Activated CD4-positive, alpha-beta T cell treated with anti-CD3 and anti-CD28 coated beads, Interleukin-2, amount 10 ng/mL, durations not matched to agents 24 days and 14 days (primary cell): Measurements from ENCODE around the gene RALGPS1. TPM values are rescaled to one million over a fixed set of nuclear protein-coding genes. Genes with fewer than 3 reads are reported as not detected.

ENCODE experiments used
- DNase-seq: peaks from one replicate; pipeline ENCODE4 v3.0.0; 2022
- H3K27ac Mint-ChIP-seq: one replicate; pipeline ENCODE4 v1.8.0; 2022; ENCODE audit warnings: mild to moderate bottlenecking, mixed read lengths
- H3K27me3 Mint-ChIP-seq: one replicate; pipeline ENCODE4 v1.8.0; 2022; ENCODE audit warnings: mixed read lengths
- H3K36me3 Mint-ChIP-seq: one replicate; pipeline ENCODE4 v1.8.0; 2022; ENCODE audit warnings: low read depth, mild to moderate bottlenecking, mixed read lengths
- H3K4me1 Mint-ChIP-seq: one replicate; pipeline ENCODE4 v1.8.0; 2021; ENCODE audit warnings: mixed read lengths
- H3K4me3 Mint-ChIP-seq: one replicate; pipeline ENCODE4 v1.8.0; 2022; ENCODE audit warnings: mild to moderate bottlenecking, moderate library complexity, mixed read lengths
- H3K9me3 Mint-ChIP-seq: one replicate; pipeline ENCODE4 v1.8.0; 2021; ENCODE audit warnings: mixed read lengths
- intact Hi-C: fragments of 100-400 bp; cut with micrococcal nuclease; formaldehyde crosslinking; loops from one replicate; pipeline ENCODE4 v1.15.1; 2023
- total RNA-seq: library from RNA; stranded (reverse); gene quantifications from 2 replicates; pipeline ENCODE4 v1.2.3, GENCODE V29; 2022

Gene RALGPS1
- total RNA-seq, 1 donor from 2014 or later, result 2.0 TPM

GRCh38 chr9:127038531-127038930 lies 123.9 kb downstream of the RALGPS1 start:
- Mint-ChIP-seq H3K4me1 (no peaks in the 10 kb centered on the region), H3K9me3 (no peaks in the 10 kb centered on the region), H3K36me3 (no peaks in the 10 kb centered on the region), H3K27me3 (peaks cover 14% of the 10 kb centered on the region), H3K4me3 (no peak overlapping the region), H3K27ac (no peak overlapping the region)
- intact Hi-C loops, result no loop called here
- DNase-seq, result no peak

GRCh38 chr9:127039492-127039891 lies 124.9 kb downstream of the RALGPS1 start:
- H3K9me3 Mint-ChIP-seq, result no peaks in the 10 kb centered on the region
- H3K27ac Mint-ChIP-seq, result no peak overlapping the region
- H3K36me3 Mint-ChIP-seq, result no peaks in the 10 kb centered on the region
- no peak overlapping the region for H3K4me3 Mint-ChIP-seq
- peaks cover 17% of the 10 kb centered on the region for H3K27me3 Mint-ChIP-seq
- no peak for DNase-seq
- intact Hi-C loops, result no loop called here
- H3K4me1 Mint-ChIP-seq, result no peaks in the 10 kb centered on the region

- H3K27ac Mint-ChIP-seq, result no peak overlapping the region
- intact Hi-C loops, result no loop called here
- H3K36me3 Mint-ChIP-seq, result no peaks in the 10 kb centered on the region
- peaks cover 23% of the 10 kb centered on the region for H3K4me1 Mint-ChIP-seq
- no peak for DNase-seq
- H3K4me3 Mint-ChIP-seq, result no peak overlapping the region
- peaks cover 19% of the 10 kb centered on the region for H3K27me3 Mint-ChIP-seq
- H3K9me3 Mint-ChIP-seq, result no peaks in the 10 kb centered on the region
These were observed 130.6 kb downstream of the RALGPS1 start for GRCh38 chr9:127045148-127045547.

- Mint-ChIP-seq H3K4me1 (peaks cover 29% of the 10 kb centered on the region), H3K4me3 (peak overlapping the region; percentile 7)
These were observed 133.4 kb downstream of the RALGPS1 start for GRCh38 chr9:127047971-127048370.

GRCh38 chr9:127049044-127049443 lies 134.5 kb downstream of the RALGPS1 start:
- peaks cover 29% of the 10 kb centered on the region for H3K4me1 Mint-ChIP-seq
- no peaks in the 10 kb centered on the region for H3K36me3 Mint-ChIP-seq
- peak overlapping the region; percentile 25 for H3K27ac Mint-ChIP-seq
- peaks cover 6% of the 10 kb centered on the region for H3K27me3 Mint-ChIP-seq
- H3K9me3 Mint-ChIP-seq, result no peaks in the 10 kb centered on the region
- intact Hi-C loops, result loop anchor here (1.0 kb wide), 1 partner anchor 44 kb away; no protein-coding TSS in a partner anchor
- H3K4me3 Mint-ChIP-seq, result peak overlapping the region; percentile 68
- peak; percentile 83 for DNase-seq

More at GRCh38 chr9:127047971-127048370, 133.4 kb downstream of the RALGPS1 start:
- H3K36me3 Mint-ChIP-seq, result no peaks in the 10 kb centered on the region
- peak overlapping the region; percentile 26 for H3K27ac Mint-ChIP-seq
- H3K27me3 Mint-ChIP-seq, result peaks cover 16% of the 10 kb centered on the region
- no peaks in the 10 kb centered on the region for H3K9me3 Mint-ChIP-seq
- intact Hi-C loops, result no loop called here
- no peak for DNase-seq

- no peaks in the 10 kb centered on the region for H3K9me3 Mint-ChIP-seq
- peaks cover 29% of the 10 kb centered on the region for H3K4me1 Mint-ChIP-seq
- H3K27me3 Mint-ChIP-seq, result peaks cover 5% of the 10 kb centered on the region
- H3K36me3 Mint-ChIP-seq, result no peaks in the 10 kb centered on the region
- H3K4me3 Mint-ChIP-seq, result peak overlapping the region; percentile 46
- DNase-seq, result no peak
- intact Hi-C loops, result loop anchor here (1.0 kb wide), 1 partner anchor 44 kb away; no protein-coding TSS in a partner anchor
- H3K27ac Mint-ChIP-seq, result no peak overlapping the region
These were observed 135.0 kb downstream of the RALGPS1 start for GRCh38 chr9:127049581-127049980.

- H3K4me3 Mint-ChIP-seq, result no peak overlapping the region
- intact Hi-C loops, result no loop called here
- peaks cover 29% of the 10 kb centered on the region for H3K4me1 Mint-ChIP-seq
- H3K27ac Mint-ChIP-seq, result no peak overlapping the region
- peaks cover 3% of the 10 kb centered on the region for H3K27me3 Mint-ChIP-seq
- DNase-seq, result no peak
- no peaks in the 10 kb centered on the region for H3K9me3 Mint-ChIP-seq
- H3K36me3 Mint-ChIP-seq, result no peaks in the 10 kb centered on the region
These were observed 135.6 kb downstream of the RALGPS1 start for GRCh38 chr9:127050152-127050551.

- no peak overlapping the region for H3K4me3 Mint-ChIP-seq
- DNase-seq, result no peak
- H3K27ac Mint-ChIP-seq, result no peak overlapping the region
- peaks cover 29% of the 10 kb centered on the region for H3K4me1 Mint-ChIP-seq
- intact Hi-C loops, result no loop called here
- H3K36me3 Mint-ChIP-seq, result no peaks in the 10 kb centered on the region
- H3K9me3 Mint-ChIP-seq, result no peaks in the 10 kb centered on the region
- no peaks in the 10 kb centered on the region for H3K27me3 Mint-ChIP-seq
These were observed 136.0 kb downstream of the RALGPS1 start for GRCh38 chr9:127050591-127051001.

GRCh38 chr9:127051881-127052595 lies 137.5 kb downstream of the RALGPS1 start:
- H3K27ac Mint-ChIP-seq, result no peak overlapping the region
- H3K4me1 Mint-ChIP-seq, result peaks cover 30% of the 10 kb centered on the region
- H3K9me3 Mint-ChIP-seq, result no peaks in the 10 kb centered on the region
- H3K27me3 Mint-ChIP-seq, result no peaks in the 10 kb centered on the region
- H3K4me3 Mint-ChIP-seq, result no peak overlapping the region
- DNase-seq, result no peak
- intact Hi-C loops, result no loop called here
- no peaks in the 10 kb centered on the region for H3K36me3 Mint-ChIP-seq

GRCh38 chr9:127053057-127053821 lies 138.7 kb downstream of the RALGPS1 start:
- no peaks in the 10 kb centered on the region for H3K27me3 Mint-ChIP-seq
- no peak overlapping the region for H3K27ac Mint-ChIP-seq
- no peak overlapping the region for H3K4me3 Mint-ChIP-seq
- DNase-seq, result no peak
- H3K4me1 Mint-ChIP-seq, result peaks cover 25% of the 10 kb centered on the region
- no peaks in the 10 kb centered on the region for H3K9me3 Mint-ChIP-seq
- H3K36me3 Mint-ChIP-seq, result no peaks in the 10 kb centered on the region
- intact Hi-C loops, result no loop called here

GRCh38 chr9:127053960-127054359 lies 139.4 kb downstream of the RALGPS1 start:
- DNase-seq, result no peak
- H3K27ac Mint-ChIP-seq, result no peak overlapping the region
- no peak overlapping the region for H3K4me3 Mint-ChIP-seq
- no peaks in the 10 kb centered on the region for H3K27me3 Mint-ChIP-seq
- no peaks in the 10 kb centered on the region for H3K9me3 Mint-ChIP-seq
- H3K36me3 Mint-ChIP-seq, result no peaks in the 10 kb centered on the region
- H3K4me1 Mint-ChIP-seq, result peaks cover 23% of the 10 kb centered on the region
- intact Hi-C loops, result no loop called here

- Mint-ChIP-seq H3K36me3 (no peaks in the 10 kb centered on the region), H3K4me3 (no peak overlapping the region)
- intact Hi-C loops, result no loop called here
These were observed 141.3 kb downstream of the RALGPS1 start for GRCh38 chr9:127055745-127056402.

GRCh38 chr9:127056446-127056845 lies 141.9 kb downstream of the RALGPS1 start:
- H3K4me3 Mint-ChIP-seq, result no peak overlapping the region
- H3K9me3 Mint-ChIP-seq, result no peaks in the 10 kb centered on the region
- H3K4me1 Mint-ChIP-seq, result peaks cover 16% of the 10 kb centered on the region
- no peak for DNase-seq
- no peaks in the 10 kb centered on the region for H3K36me3 Mint-ChIP-seq
- intact Hi-C loops, result no loop called here
- no peak overlapping the region for H3K27ac Mint-ChIP-seq
- H3K27me3 Mint-ChIP-seq, result no peaks in the 10 kb centered on the region

More at GRCh38 chr9:127055745-127056402, 141.3 kb downstream of the RALGPS1 start:
- no peaks in the 10 kb centered on the region for H3K27me3 Mint-ChIP-seq
- no peak overlapping the region for H3K27ac Mint-ChIP-seq
- DNase-seq, result peak; percentile 52
- H3K9me3 Mint-ChIP-seq, result no peaks in the 10 kb centered on the region
- H3K4me1 Mint-ChIP-seq, result peaks cover 16% of the 10 kb centered on the region
